ENCODE data around the gene EPB41L4A. TPM values are rescaled to one million over a fixed set of nuclear protein-coding genes. Genes with fewer than 3 reads are reported as not detected.

The EPB41L4A gene
- total and polyA plus RNA-seq, 2 donors (not counting 3 experiments of a cell fraction or from before 2014, with no cell fraction given), result 6.0 to 17.9 TPM

DNA sequence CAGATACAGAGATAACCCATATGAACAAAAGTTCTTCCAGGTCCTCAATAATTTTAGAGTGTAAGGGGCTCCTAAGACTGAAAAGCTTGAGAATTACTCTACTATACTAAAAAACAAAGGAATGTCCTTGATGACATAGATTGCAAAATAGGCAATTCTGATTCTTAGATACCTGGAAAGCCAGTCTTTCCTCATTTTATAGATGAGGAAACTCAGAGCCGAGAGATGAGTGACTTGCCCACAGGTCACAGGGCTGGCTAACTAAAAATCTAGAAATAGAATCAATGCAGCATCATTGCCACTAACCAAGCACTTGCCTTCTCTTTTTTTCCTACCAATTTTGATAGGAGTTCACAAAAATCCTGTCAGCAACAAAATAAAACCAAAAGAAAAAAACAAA is 101.2 kb downstream of the EPB41L4A start:
- CTCF ChIA-PET, result interaction anchor here (1.2 to 1.6 kb wide), 2 partner anchors 12 to 23 kb away, joined by 4 read pairs; no protein-coding TSS in a partner anchor
- POLR2A ChIA-PET, result no interaction called here
- TF ChIP-seq GATA2 (IDR thresholded peaks at IDR 0.05; ENCODE audit: insufficient read depth, insufficient read length, low read depth, low read length) (no peak), JUN (IDR thresholded peaks at IDR 0.05; ENCODE audit: borderline replicate concordance, insufficient read depth, insufficient read length, low read depth) (no peak), MYC (IDR thresholded peaks at IDR 0.05; ENCODE audit: low read depth, low read length) (no peak), POLR2A (IDR thresholded peaks at IDR 0.05; ENCODE audit: low read depth, low read length) (no peak), POLR2AphosphoS5 (IDR thresholded peaks at IDR 0.05; ENCODE audit: insufficient read depth, low read depth, low read length) (no peak), FOS (IDR thresholded peaks at IDR 0.05; ENCODE audit: borderline replicate concordance, insufficient read depth, low read length) (no peak), EZH2 (IDR thresholded peaks at IDR 0.05; ENCODE audit: borderline replicate concordance, low read depth, low read length, severe bottlenecking) (no peak)
- TF ChIP-seq, protein P1, sequence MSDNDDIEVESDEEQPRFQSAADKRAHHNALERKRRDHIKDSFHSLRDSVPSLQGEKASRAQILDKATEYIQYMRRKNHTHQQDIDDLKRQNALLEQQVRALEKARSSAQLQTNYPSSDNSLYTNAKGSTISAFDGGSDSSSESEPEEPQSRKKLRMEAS (IDR thresholded peaks at IDR 0.05; ENCODE audit: insufficient read depth, insufficient read length), result no peak
- TF ChIP-seq, protein P2, sequence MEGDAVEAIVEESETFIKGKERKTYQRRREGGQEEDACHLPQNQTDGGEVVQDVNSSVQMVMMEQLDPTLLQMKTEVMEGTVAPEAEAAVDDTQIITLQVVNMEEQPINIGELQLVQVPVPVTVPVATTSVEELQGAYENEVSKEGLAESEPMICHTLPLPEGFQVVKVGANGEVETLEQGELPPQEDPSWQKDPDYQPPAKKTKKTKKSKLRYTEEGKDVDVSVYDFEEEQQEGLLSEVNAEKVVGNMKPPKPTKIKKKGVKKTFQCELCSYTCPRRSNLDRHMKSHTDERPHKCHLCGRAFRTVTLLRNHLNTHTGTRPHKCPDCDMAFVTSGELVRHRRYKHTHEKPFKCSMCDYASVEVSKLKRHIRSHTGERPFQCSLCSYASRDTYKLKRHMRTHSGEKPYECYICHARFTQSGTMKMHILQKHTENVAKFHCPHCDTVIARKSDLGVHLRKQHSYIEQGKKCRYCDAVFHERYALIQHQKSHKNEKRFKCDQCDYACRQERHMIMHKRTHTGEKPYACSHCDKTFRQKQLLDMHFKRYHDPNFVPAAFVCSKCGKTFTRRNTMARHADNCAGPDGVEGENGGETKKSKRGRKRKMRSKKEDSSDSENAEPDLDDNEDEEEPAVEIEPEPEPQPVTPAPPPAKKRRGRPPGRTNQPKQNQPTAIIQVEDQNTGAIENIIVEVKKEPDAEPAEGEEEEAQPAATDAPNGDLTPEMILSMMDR (IDR thresholded peaks at IDR 0.05; ENCODE audit: extremely low read depth in 1 of 2, insufficient read depth in 1 of 2, low read depth in 1 of 2, low read length in 2 of 2), result no peak
- intact Hi-C loops (cut with micrococcal nuclease) (no loop called here), dilution Hi-C loops (cut with MboI; ENCODE audit: extremely low pct_ligation_motif_present, low sequenced_read_pairs) (no loop called here)
- FAIRE-seq (no peak), DNase-seq (ENCODE audit: low read depth, low spot score) (no peak)
- no peaks in the 10 kb centered on the region for H3K27me3 ChIP-seq (ENCODE audit: control insufficient read depth in 2 of 2, insufficient read depth in 2 of 2, low read length in 2 of 2)
- no peak overlapping the region for H3K9ac ChIP-seq (replicated peaks; ENCODE audit: extremely low read depth, insufficient read depth, low read length)
- BruUV-seq (replicated peaks), result no TSS peak
- peaks cover 2% of the 10 kb centered on the region for H4K20me1 ChIP-seq (replicated peaks; ENCODE audit: control insufficient read depth, extremely low read depth, insufficient read depth, low read length)
- no peak overlapping the region for H3K27ac ChIP-seq (ENCODE audit: insufficient read depth, low read depth, low read length)
- no peak overlapping the region for H3K4me2 ChIP-seq (ENCODE audit: insufficient read depth, low read length)
- H3K9me3 ChIP-seq (replicated peaks; ENCODE audit: control insufficient read depth, insufficient read depth, low read length), result no peaks in the 10 kb centered on the region
- H3K79me2 ChIP-seq (ENCODE audit: control insufficient read depth, insufficient read depth, low read length), result no peaks in the 10 kb centered on the region
- no peak overlapping the region for H2AFZ ChIP-seq (ENCODE audit: low read depth, low read length)
- H3K4me1 ChIP-seq (ENCODE audit: control insufficient read depth, extremely low read depth, insufficient read depth, low read length), result no peaks in the 10 kb centered on the region
- H3K4me3 ChIP-seq (replicated peaks in 1 of 3; ENCODE audit: insufficient read depth in 1 of 3, low read depth in 1 of 3, low read length in 3 of 3), result no peak overlapping the region
- H3K9me1 ChIP-seq (replicated peaks; ENCODE audit: control insufficient read depth, extremely low read depth, insufficient read depth, low read length), result no peaks in the 10 kb centered on the region
- H3K36me3 ChIP-seq (ENCODE audit: control insufficient read depth in 2 of 2, extremely low read depth in 1 of 2, insufficient read depth in 2 of 2, low read length in 2 of 2), result no peaks in the 10 kb centered on the region
